BJ (cell line): Measurements from ENCODE around the gene TMF1. TPM values are rescaled to one million over a fixed set of nuclear protein-coding genes. Genes with fewer than 3 reads are reported as not detected.

ENCODE experiments used
- CTCF ChIA-PET: fragments of 350-600 bp; formaldehyde crosslinking; extraction: SDS; loops from one replicate; lab custom pipeline; 2021; ENCODE audit warnings: antibody characterized with exemption, inconsistent platforms; lab: Yijun Ruan, JAX
- POLR2A ChIA-PET: fragments of 300-600 bp; sonication (Branson Sonifier 250); formaldehyde crosslinking; extraction: SDS; loops from one replicate; lab custom pipeline; 2021; ENCODE audit warnings: antibody characterized with exemption; lab: Charles Lee
- DNase-seq: peaks from one replicate; pipeline ENCODE4 v3.0.0-alpha.2; 2011; ENCODE audit warnings: low read depth
- H3K27me3 ChIP-seq: 2 replicates; pipeline ENCODE4 v1.6.0; 2011; ENCODE audit warnings: low read length; ENCODE audit not compliant: control insufficient read depth, insufficient read depth
- H3K36me3 ChIP-seq: 2 replicates; pipeline ENCODE4 v1.5.1; 2011; ENCODE audit warnings: low read length; ENCODE audit not compliant: control insufficient read depth, insufficient read depth
- H3K4me3 ChIP-seq: 2 replicates; pipeline ENCODE4 v1.5.1; 2011; ENCODE audit warnings: low read depth, mild to moderate bottlenecking, control low read depth, low read length
- CTCF ChIP-seq: IDR thresholded peaks from 2 replicates; pipeline ENCODE4 v1.5.1; 2011; ENCODE audit warnings: low read depth, mild to moderate bottlenecking, control low read depth, inconsistent platforms, low read length, moderate library complexity; ENCODE audit not compliant: insufficient read depth
- polyA plus RNA-seq: library from polyadenylated mRNA; depleted of rRNA; stranded (reverse); fragments of >200 nt; gene quantifications from 2 replicates; pipeline ENCODE4 v1.2.3, GENCODE V29; 2011

Gene TMF1
- polyA plus RNA-seq, 1 experiment = 7.7 TPM

- no peaks in the 10 kb centered on the region for H3K27me3 ChIP-seq
- H3K4me3 ChIP-seq = no peak overlapping the region
- DNase-seq = no peak
- peaks cover 17% of the 10 kb centered on the region for H3K36me3 ChIP-seq
- ChIA-PET CTCF (interaction anchor here (0.9 to 1.0 kb wide), 2 partner anchors 9 to 15 kb away, joined by 3 to 4 read pairs; no protein-coding TSS in a partner anchor), POLR2A (no interaction called here)
- no peak for TF ChIP-seq CTCF
Observed at GRCh38 chr3:69004138-69004537, 48.0 kb downstream of the TMF1 start.

GRCh38 chr3:68999605-69000004 is 52.5 kb downstream of the TMF1 start:
- Histone ChIP-seq H3K36me3 (peaks cover 26% of the 10 kb centered on the region), H3K4me3 (no peak overlapping the region), H3K27me3 (no peaks in the 10 kb centered on the region)
- no peak for DNase-seq
- no peak for TF ChIP-seq CTCF
- POLR2A ChIA-PET = no interaction called here
- CTCF ChIA-PET = interaction anchor here (0.7 to 0.9 kb wide), 2 partner anchors 11 to 45 kb away, joined by 3 read pairs; no protein-coding TSS in a partner anchor

GRCh38 chr3:68999158-68999557 is 53.0 kb downstream of the TMF1 start:
- H3K27me3 ChIP-seq = no peaks in the 10 kb centered on the region
- TF ChIP-seq CTCF = no peak
- peaks cover 27% of the 10 kb centered on the region for H3K36me3 ChIP-seq
- DNase-seq = no peak
- no peak overlapping the region for H3K4me3 ChIP-seq
- ChIA-PET CTCF (interaction anchor here (0.9 kb wide), 1 partner anchor 12 kb away, joined by 3 read pairs; no protein-coding TSS in a partner anchor), POLR2A (no interaction called here)

- Histone ChIP-seq H3K27me3 (no peaks in the 10 kb centered on the region), H3K36me3 (peaks cover 21% of the 10 kb centered on the region), H3K4me3 (no peak overlapping the region)
- POLR2A ChIA-PET = no interaction called here
- CTCF ChIA-PET = no interaction called here
- no peak for TF ChIP-seq CTCF
- DNase-seq = no peak
Observed at GRCh38 chr3:68997887-68998286, 54.2 kb downstream of the TMF1 start.

GRCh38 chr3:68996356-68996995 is 55.7 kb downstream of the TMF1 start:
- no peak overlapping the region for H3K4me3 ChIP-seq
- TF ChIP-seq CTCF = no peak
- no peak for DNase-seq
- H3K36me3 ChIP-seq = peaks cover 19% of the 10 kb centered on the region
- no peaks in the 10 kb centered on the region for H3K27me3 ChIP-seq
- ChIA-PET CTCF (interaction anchor here (0.6 kb wide), 1 partner anchor 19 kb away, joined by 4 read pairs; no protein-coding TSS in a partner anchor), POLR2A (no interaction called here)
